HG03139 (cell line): ENCODE results near the gene ARHGAP15.

Experiments
- ATAC-seq: cut with Tn5 transposase; IDR thresholded peaks from one replicate; pipeline ENCODE4 v1.9.1; 2021; ENCODE audit not compliant: unreplicated experiment

Gene ARHGAP15

DNA sequence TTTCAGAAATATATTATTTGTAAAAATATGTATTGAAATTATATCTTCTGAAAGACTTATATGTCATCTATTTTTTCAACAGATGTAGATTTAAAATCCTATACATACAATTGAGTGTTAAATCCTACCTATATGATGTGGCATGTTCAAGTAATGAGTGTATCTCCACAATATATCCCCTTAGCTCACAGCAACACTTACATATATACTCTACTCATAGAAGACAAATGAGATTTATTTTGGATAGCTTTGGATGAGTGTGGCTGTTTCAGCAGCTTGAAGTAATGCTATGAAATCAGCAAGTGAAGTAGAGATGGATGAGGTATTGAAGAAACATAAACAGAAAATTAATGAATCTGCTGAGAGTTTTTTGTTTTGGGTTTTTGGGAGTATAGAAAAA is 263.1 kb downstream of the ARHGAP15 start:
- no peak for ATAC-seq

- no peak for ATAC-seq
Measured at GRCh38 chr2:143394062-143394461, 264.8 kb downstream of the ARHGAP15 start.

- ATAC-seq: no peak
Measured at GRCh38 chr2:143397884-143398614, 268.8 kb downstream of the ARHGAP15 start.

- ATAC-seq: no peak
Measured at GRCh38 chr2:143398781-143399180, 269.6 kb downstream of the ARHGAP15 start.

DNA sequence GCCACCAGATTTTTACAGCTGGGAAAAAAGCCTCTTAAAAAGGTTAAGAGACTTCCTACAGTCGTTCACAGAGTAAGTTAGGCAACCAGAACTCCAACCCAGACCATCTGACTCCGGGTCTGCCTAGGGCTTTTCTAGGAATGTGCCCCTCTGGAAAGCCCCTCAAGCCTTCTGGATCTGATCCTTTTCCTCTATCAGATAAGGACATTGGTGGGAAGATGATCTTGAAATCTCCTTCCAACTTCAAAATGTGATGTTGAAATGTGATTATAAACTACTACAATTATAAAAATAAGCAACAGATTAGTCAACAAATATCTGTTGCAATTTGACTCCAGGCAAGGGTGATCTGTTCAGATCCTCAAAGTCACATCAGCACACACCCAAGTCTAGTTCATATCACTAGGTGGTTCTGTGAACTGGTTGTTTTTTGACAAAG is 270.4 kb downstream of the ARHGAP15 start:
- ATAC-seq: no peak

DNA sequence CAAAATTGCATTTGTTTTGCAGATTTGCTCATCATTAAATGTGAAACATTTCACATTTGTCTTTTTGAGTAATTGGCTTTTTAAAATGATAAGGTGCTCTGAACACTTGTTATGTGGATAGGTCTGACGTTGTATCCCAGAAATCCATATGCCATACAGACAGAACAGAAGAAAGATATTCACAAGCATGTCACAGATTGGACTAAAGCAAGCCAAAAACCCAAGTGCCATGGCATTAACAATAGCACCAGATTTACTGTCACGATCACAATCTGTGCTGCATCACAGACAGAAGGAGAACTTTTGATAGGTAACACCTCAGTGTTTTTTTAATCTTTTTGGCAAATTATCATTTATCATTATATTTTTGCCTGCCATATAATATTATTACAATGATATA is 272.6 kb downstream of the ARHGAP15 start:
- no peak for ATAC-seq

DNA sequence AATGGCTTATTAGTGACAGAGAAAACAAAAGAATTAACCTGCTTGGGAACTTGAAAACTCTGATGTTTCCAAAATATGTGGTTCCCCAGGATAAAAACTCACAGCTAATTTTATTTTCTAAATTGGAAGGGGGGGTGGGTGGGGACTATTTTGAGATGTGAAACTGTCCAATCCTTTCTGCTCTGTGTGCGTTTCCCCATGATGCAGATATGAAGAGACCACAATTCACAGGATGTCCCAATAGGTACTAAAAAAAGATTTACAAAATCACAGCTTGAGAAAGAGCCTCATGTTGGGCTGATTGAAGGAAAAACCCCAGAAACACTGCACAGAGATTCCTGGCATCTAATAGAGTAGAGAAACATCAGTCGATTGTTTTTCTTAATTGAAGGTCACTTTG is 273.2 kb downstream of the ARHGAP15 start:
- ATAC-seq: no peak

- ATAC-seq: no peak
Measured at GRCh38 chr2:143410082-143410897, 281.1 kb downstream of the ARHGAP15 start.

- ATAC-seq: no peak
Measured at GRCh38 chr2:143415571-143415970, 286.4 kb downstream of the ARHGAP15 start.

DNA sequence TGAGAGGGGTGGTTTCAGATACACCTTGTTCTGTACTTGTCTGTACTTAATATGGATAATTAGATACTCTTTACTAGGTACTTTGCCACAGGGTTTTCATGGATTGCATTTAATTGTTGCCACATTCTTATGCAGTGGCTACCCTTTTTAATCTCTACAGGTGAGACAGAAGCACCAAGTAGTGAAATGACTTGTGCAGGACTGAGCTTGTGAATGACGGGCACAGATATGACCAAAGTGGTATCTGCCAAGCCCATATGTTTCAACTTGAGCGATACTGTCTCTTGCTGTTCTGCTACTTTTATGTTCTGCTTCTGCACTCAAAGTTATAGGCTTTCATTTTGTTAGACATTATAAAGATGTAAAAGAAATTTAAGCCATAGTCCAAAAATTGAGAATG is 288.2 kb downstream of the ARHGAP15 start:
- ATAC-seq: no peak

GRCh38 chr2:143420313-143420712 is 291.1 kb downstream of the ARHGAP15 start:
- no peak for ATAC-seq

DNA sequence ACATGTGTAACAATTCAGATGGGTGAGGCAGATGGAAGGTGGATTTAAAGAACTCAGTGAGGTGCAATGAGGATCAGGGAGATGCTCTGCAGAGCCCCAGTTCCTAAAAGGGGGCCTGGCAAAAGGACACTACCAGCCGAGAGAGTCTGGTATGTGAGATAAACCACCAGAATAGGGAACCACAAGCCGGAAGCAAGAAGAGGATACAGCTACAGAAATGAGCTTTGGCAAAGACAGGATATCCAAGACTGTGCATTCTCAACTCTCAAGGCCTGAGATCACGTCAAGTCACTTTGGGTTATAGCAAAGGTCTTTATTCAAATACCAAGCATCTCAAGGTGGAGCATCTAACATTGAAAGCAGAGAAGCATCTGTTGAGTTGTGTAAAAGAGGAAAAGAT is 293.5 kb downstream of the ARHGAP15 start:
- peak; percentile 98 for ATAC-seq

DNA sequence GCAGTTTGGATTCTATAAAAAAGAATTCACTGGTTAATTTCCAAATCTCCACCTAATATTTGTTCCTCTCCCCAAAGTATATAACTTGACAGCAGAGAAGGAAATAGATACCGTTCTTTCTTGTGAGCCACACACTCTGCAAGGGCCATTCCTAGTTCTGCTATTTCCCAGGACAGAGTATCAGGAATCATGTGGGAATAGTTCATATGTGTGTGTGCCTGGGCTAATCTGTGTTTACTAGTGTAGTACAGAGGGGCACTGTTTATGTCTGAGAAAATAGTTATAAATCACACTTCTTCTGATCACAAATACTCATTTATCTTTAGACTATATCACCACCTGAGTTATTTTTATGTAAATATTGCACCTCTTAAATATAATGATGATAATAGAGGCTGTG is 296.7 kb downstream of the ARHGAP15 start:
- no peak for ATAC-seq

DNA sequence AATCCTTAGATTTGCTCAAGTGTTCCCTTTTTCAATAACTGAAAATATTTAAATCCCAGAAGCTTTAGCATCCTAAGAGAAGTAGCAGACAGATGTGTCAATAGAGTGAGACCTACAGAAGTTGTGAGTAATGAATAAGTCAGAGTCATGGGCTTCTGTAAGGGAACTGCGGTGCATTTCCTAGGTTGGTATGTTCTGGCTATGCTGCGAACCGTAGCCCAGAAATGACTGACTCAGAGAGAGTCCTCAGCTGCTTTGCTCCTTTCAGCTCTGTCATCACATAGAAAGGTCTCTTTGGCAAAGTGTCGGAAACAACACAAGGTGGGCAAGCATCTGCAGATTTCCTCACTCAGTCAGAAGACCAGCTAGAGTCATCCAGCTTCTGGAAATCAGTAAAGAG is 297.1 kb downstream of the ARHGAP15 start:
- ATAC-seq: no peak

DNA sequence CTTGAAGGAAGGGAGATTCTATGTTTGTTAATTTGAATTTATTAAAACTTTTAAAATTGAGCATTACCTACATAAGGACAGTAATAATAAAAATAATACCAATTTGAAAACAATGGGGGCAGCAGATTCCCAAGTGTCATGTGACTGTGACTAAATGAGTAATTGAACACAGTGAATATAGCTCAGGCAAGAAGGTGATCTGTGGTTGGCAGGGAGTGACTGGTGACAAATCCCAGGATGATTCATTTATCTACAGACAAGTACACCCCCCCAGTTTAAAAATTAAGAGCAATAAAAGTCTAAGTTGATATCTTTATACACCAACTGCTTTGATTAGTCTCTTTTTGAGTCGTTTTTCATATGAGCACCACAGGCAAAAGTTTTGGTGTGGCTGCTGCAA is 299.5 kb downstream of the ARHGAP15 start:
- ATAC-seq: no peak

DNA sequence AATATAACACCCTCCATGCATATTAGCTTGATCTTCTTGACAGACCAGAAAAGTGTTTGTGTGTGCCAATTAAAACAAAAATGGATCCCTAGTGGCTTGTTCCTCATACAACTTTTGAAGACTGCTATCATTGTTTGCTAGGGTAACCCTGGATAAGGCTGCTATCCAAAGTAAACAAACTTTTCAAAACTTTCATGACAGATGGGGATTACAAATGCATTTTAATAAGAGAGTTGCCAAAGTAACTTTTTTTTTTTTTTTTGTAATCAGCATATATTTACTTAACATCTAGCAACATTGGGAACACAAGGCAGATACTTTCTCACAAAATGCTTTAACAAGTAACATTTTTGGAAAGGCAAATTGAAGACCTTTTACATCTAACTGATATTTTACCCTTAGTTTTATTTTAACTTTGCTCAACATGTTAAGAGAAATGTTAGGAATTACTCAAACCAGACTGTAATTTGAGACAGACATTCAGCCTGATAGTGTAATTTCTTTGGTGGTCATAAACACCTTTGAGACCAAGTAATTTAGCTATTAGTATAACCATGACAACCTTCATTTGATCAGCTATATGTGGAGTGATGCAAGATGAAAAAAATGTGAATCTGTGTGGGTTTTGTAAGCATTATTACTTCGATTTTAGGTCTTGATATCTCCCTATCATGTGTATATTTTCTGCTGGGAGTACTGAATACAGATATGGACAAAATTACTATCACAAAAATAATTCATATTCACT is 300.9 kb downstream of the ARHGAP15 start:
- no peak for ATAC-seq

GRCh38 chr2:143431316-143431715 is 302.1 kb downstream of the ARHGAP15 start:
- ATAC-seq: no peak

DNA sequence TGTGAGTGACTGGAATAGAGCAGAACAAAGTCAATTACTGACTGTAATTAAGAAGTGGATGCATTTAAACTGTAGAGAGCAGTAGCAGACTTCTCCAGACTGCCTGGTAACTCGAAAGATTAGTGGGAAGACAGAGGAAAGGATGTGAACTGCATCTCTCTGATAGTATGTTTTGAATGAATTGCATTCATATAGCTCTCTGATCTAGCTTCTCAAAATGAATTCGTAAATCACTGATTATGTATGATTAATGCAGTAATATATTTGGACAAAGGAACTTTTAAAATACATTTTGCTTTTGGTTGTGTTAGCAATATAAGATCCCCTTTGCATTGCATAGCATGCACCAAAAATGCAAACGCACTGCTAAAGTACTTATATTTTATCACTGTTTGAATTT is 304.0 kb downstream of the ARHGAP15 start:
- ATAC-seq: no peak

DNA sequence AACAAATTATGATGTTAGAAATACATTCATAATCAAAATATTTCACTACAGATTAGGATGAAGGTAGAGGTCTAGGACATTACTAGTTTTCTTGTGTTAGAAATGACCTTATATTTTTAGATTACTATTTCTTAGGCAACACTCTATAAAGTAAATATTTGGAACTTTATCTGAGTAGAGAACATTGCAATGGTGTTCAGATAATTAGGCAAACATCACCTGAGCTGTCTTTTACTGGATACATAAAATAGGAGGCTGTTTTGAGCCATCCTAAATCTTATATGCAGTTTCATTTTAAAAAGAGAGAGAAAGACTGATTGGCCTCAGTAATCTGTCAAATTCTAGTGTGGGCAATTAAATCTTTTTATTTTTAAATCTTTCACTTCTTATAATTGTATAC is 304.6 kb downstream of the ARHGAP15 start:
- no peak for ATAC-seq

GRCh38 chr2:143434445-143434844 is 305.2 kb downstream of the ARHGAP15 start:
- ATAC-seq: no peak

- ATAC-seq: no peak
Measured at GRCh38 chr2:143435131-143435530, 305.9 kb downstream of the ARHGAP15 start.

DNA sequence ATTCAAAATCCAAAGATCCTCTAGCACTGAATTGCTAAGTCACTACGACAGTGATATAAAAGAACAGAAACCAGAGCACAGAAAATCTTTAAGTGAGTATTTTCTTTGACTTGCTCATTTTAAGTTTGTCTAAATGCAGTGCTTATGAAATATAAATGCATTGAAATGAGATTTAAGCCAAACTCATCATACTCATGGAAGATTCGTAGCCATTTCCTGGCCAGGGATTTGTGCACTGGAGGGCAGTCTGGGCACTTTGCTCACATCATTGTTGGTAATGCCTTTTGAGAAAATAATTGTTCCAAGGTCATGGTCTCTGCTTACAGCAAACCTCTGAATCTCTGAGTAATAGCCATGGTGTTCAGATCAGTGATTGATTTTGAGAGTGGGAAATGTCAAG is 307.7 kb downstream of the ARHGAP15 start:
- no peak for ATAC-seq
